HuH-7.5 (cell line): ENCODE results near the gene OR52K2.
"Not testable (repeated sequence)": the region's sequence is repeated elsewhere in the genome, so short reads cannot be mapped to it uniquely, and the experiment has no call there.

Experiments used
- DNase-seq: peaks from one replicate; pipeline ENCODE4 v3.0.0; 2011; ENCODE audit warnings: low spot score

OR52K2 gene

GRCh38 chr11:4480577-4481239, 31.6 kb downstream of the OR52K2 start:
- no peak for DNase-seq

GRCh38 chr11:4481240-4481582, 32.1 kb downstream of the OR52K2 start:
- DNase-seq: no peak

GRCh38 chr11:4482445-4482844, 33.4 kb downstream of the OR52K2 start, which contains the start of gene OR52K1:
Gene OR52K1, plus strand, starts transcription at chr11:4482646. Its CDS starts 6,255 bp downstream, at chr11:4488901.
- DNase-seq: no peak

GRCh38 chr11:4484310-4484709, 35.2 kb downstream of the OR52K2 start:
- no peak for DNase-seq

GRCh38 chr11:4491405-4491804, 42.3 kb downstream of the OR52K2 start:
- DNase-seq: not testable (repeated sequence)

- DNase-seq: no peak
These were observed 42.9 kb downstream of the OR52K2 start for GRCh38 chr11:4491878-4492606.

GRCh38 chr11:4493480-4493818, 44.4 kb downstream of the OR52K2 start:
- DNase-seq: no peak

- no peak for DNase-seq
These were observed 46.4 kb downstream of the OR52K2 start for GRCh38 chr11:4495487-4495886.

- DNase-seq: no peak
These were observed 46.9 kb downstream of the OR52K2 start for GRCh38 chr11:4495986-4496385.

GRCh38 chr11:4496557-4497248, 47.6 kb downstream of the OR52K2 start:
- no peak for DNase-seq
